GM12878 (cell line): ENCODE data around the gene LST1. TPM values are rescaled to one million over a fixed set of nuclear protein-coding genes. Genes with fewer than 3 reads are reported as not detected.
A peak's percentile ranks its signal among the peaks of the same experiment; 100 is the strongest.

Source experiments
- BACH1 ChIP-seq: fragments of 450-650 bp; IDR thresholded peaks from 2 replicates; pipeline ENCODE4 v1.6.1; 2017; ENCODE audit warnings: mild to moderate bottlenecking, borderline replicate concordance
- EED ChIP-seq: sonication (generic); IDR thresholded peaks from 2 replicates; pipeline ENCODE4 v1.6.1; 2016; ENCODE audit warnings: antibody characterized with exemption, low read depth
- EP300 ChIP-seq, 2 experiments: fragments of 150-350 bp in 1 of 2; IDR thresholded peaks; 2 replicates each; pipeline ENCODE4 v1.6.1; 2011 to 2012; ENCODE audit warnings: low read depth in 2 of 2, low read length in 2 of 2, borderline replicate concordance in 1 of 2, improper control_type of control experiment in 1 of 2, inconsistent platforms in 1 of 2; ENCODE audit not compliant: control insufficient read depth in 1 of 2
- HDGF ChIP-seq: fragments of 450-650 bp; IDR thresholded peaks from 2 replicates; pipeline ENCODE4 v1.6.1; 2016; ENCODE audit warnings: antibody characterized with exemption
- IKZF2 ChIP-seq, 2 experiments: fragments of 450-650 bp; IDR thresholded peaks; 2 replicates each; pipeline ENCODE4 v1.6.1; 2017; ENCODE audit warnings: mild to moderate bottlenecking in 2 of 2, moderate library complexity in 2 of 2
- MXI1 ChIP-seq: fragments of 150-350 bp; IDR thresholded peaks from 2 replicates; pipeline ENCODE4 v1.6.1; 2011; ENCODE audit warnings: low read depth, mild to moderate bottlenecking, inconsistent platforms, low read length, improper control_type of control experiment
- NBN ChIP-seq: fragments of 450-650 bp; IDR thresholded peaks from 2 replicates; pipeline ENCODE4 v1.6.1; 2016
- NFYB ChIP-seq: IDR thresholded peaks from 2 replicates; pipeline ENCODE4 v1.6.1; 2011; ENCODE audit warnings: low read depth, mild to moderate bottlenecking, low read length, improper control_type of control experiment, moderate library complexity; ENCODE audit not compliant: insufficient read depth
- PBX3 ChIP-seq: IDR thresholded peaks from 2 replicates; pipeline ENCODE4 v1.6.1; 2011; ENCODE audit warnings: mild to moderate bottlenecking, low read depth, low read length, moderate library complexity; ENCODE audit not compliant: insufficient replicate concordance
- POU2F2 ChIP-seq: IDR thresholded peaks from 3 replicates; pipeline ENCODE4 v1.6.1; 2011; ENCODE audit warnings: low read depth, mild to moderate bottlenecking, low read length, borderline replicate concordance
- SPI1 ChIP-seq: IDR thresholded peaks from 2 replicates; pipeline ENCODE4 v1.6.1; 2011; ENCODE audit warnings: low read depth, mild to moderate bottlenecking, low read length, moderate library complexity, borderline replicate concordance; ENCODE audit not compliant: insufficient read depth
- SUPT20H ChIP-seq: IDR thresholded peaks from 2 replicates; pipeline ENCODE4 v1.6.1; 2011; ENCODE audit warnings: low read depth, mild to moderate bottlenecking, low read length, moderate library complexity, borderline replicate concordance; ENCODE audit not compliant: control insufficient read depth
- TBL1XR1 ChIP-seq: IDR thresholded peaks from 2 replicates; pipeline ENCODE4 v1.6.1; 2012; ENCODE audit warnings: low read depth, low read length, improper control_type of control experiment
- TCF3 ChIP-seq: IDR thresholded peaks from 2 replicates; pipeline ENCODE4 v1.6.1; 2012; ENCODE audit warnings: low read depth, mild to moderate bottlenecking, low read length, borderline replicate concordance; ENCODE audit not compliant: insufficient read depth
- ZBED1 ChIP-seq: IDR thresholded peaks from 2 replicates; pipeline ENCODE4 v1.6.1; 2016; ENCODE audit warnings: borderline replicate concordance
- ZNF207 ChIP-seq: fragments of 450-650 bp; IDR thresholded peaks from 2 replicates; pipeline ENCODE4 v1.6.1; 2014; ENCODE audit warnings: antibody characterized with exemption, mild to moderate bottlenecking, borderline replicate concordance
- ZNF592 ChIP-seq: fragments of 450-650 bp; IDR thresholded peaks from 2 replicates; pipeline ENCODE4 v1.6.1; 2017; ENCODE audit warnings: mild to moderate bottlenecking, moderate library complexity
- polyA plus RNA-seq, 11 experiments: library from polyadenylated mRNA; depleted of rRNA in 4 of 11; unstranded in 6 of 11; stranded (reverse) in 5 of 11; fragments of >200 nt; fragmentation: Nextera tagmentation in 4 of 11; fragmentation: Illumina TruSeq in 1 of 11; extraction: Ambion mirVana in 4 of 11; extraction: Trizol in 1 of 11; gene quantifications; 1 replicate in 1 of 11; 2 replicates in 10 of 11; pipeline versions ENCODE4 v1.2.1 to v1.2.3, GENCODE V29; 2011 to 2016; ENCODE audit warnings: inconsistent platforms in 2 of 11, missing spikeins in 2 of 11, low read depth in 1 of 11
- total RNA-seq, 4 experiments: library from RNA; depleted of rRNA in 3 of 4; stranded (reverse); fragments of >200 nt in 3 of 4; fragmentation: Illumina TruSeq in 1 of 4; extraction: Trizol in 1 of 4; gene quantifications; 2 replicates each; pipeline versions ENCODE4 v1.2.1 to v1.2.3, GENCODE V29; 2013 to 2021
- TF ChIP-seq, protein P1 (sequence below): IDR thresholded peaks from 2 replicates; pipeline ENCODE4 v1.6.1; 2012; ENCODE audit warnings: improper control_type of control experiment, low read depth, low read length; ENCODE audit not compliant: insufficient replicate concordance

Gene LST1
- total and polyA plus RNA-seq, 10 of the 15 experiments (the other 5 are each of a cell fraction or from before 2014, with no cell fraction given) = 4.1 to 35.5 (median 16.4) TPM

DNA sequence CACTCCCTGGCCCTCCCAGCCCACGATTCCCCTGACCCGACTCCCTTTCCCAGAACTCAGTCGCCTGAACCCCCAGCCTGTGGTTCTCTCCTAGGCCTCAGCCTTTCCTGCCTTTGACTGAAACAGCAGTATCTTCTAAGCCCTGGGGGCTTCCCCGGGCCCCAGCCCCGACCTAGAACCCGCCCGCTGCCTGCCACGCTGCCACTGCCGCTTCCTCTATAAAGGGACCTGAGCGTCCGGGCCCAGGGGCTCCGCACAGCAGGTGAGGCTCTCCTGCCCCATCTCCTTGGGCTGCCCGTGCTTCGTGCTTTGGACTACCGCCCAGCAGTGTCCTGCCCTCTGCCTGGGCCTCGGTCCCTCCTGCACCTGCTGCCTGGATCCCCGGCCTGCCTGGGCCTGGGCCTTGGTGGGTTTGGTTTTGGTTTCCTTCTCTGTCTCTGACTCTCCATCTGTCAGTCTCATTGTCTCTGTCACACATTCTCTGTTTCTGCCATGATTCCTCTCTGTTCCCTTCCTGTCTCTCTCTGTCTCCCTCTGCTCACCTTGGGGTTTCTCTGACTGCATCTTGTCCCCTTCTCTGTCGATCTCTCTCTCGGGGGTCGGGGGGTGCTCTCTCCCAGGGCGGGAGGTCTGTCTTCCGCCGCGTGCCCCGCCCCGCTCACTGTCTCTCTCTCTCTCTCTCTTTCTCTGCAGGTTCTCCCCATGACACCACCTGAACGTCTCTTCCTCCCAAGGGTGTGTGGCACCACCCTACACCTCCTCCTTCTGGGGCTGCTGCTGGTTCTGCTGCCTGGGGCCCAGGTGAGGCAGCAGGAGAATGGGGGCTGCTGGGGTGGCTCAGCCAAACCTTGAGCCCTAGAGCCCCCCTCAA lies 13.8 kb upstream of the LST1 start, which contains the start of gene LTA (continued):
- TF ChIP-seq PBX3 = peak; percentile 63
- TF ChIP-seq NFYB = no peak
- TF ChIP-seq, protein P1, sequence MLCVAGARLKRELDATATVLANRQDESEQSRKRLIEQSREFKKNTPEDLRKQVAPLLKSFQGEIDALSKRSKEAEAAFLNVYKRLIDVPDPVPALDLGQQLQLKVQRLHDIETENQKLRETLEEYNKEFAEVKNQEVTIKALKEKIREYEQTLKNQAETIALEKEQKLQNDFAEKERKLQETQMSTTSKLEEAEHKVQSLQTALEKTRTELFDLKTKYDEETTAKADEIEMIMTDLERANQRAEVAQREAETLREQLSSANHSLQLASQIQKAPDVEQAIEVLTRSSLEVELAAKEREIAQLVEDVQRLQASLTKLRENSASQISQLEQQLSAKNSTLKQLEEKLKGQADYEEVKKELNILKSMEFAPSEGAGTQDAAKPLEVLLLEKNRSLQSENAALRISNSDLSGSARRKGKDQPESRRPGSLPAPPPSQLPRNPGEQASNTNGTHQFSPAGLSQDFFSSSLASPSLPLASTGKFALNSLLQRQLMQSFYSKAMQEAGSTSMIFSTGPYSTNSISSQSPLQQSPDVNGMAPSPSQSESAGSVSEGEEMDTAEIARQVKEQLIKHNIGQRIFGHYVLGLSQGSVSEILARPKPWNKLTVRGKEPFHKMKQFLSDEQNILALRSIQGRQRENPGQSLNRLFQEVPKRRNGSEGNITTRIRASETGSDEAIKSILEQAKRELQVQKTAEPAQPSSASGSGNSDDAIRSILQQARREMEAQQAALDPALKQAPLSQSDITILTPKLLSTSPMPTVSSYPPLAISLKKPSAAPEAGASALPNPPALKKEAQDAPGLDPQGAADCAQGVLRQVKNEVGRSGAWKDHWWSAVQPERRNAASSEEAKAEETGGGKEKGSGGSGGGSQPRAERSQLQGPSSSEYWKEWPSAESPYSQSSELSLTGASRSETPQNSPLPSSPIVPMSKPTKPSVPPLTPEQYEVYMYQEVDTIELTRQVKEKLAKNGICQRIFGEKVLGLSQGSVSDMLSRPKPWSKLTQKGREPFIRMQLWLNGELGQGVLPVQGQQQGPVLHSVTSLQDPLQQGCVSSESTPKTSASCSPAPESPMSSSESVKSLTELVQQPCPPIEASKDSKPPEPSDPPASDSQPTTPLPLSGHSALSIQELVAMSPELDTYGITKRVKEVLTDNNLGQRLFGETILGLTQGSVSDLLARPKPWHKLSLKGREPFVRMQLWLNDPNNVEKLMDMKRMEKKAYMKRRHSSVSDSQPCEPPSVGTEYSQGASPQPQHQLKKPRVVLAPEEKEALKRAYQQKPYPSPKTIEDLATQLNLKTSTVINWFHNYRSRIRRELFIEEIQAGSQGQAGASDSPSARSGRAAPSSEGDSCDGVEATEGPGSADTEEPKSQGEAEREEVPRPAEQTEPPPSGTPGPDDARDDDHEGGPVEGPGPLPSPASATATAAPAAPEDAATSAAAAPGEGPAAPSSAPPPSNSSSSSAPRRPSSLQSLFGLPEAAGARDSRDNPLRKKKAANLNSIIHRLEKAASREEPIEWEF = no peak
- peak; percentile 64; the same call in 1 of the 2 replicates for TF ChIP-seq MXI1
- TF ChIP-seq ZBED1 = 0 out of 2 replicates have a peak, but pooled peaks have one; percentile 40
- peak; percentile 71 for TF ChIP-seq EED
- no peak for TF ChIP-seq SPI1
- no peak for TF ChIP-seq ZNF592
- peak; percentile 82 for TF ChIP-seq HDGF
- no peak for TF ChIP-seq BACH1
- peak in 1 of 2 experiments; percentile 71 for TF ChIP-seq IKZF2 (IDR thresholded peaks at IDR 0.05)
- TF ChIP-seq NBN = peak; percentile 91
- peak; percentile 21; the same call in 1 of the 3 replicates for TF ChIP-seq POU2F2
- TF ChIP-seq ZNF207 = peak; percentile 78; the same call in 1 of the 2 replicates
- 0 out of 4 replicates have a peak, but pooled peaks of 1 of the 2 experiments have one; percentile 8 for TF ChIP-seq EP300 (IDR thresholded peaks at IDR 0.05; ENCODE audit: borderline replicate concordance in 1 of 2, control insufficient read depth in 1 of 2, low read depth in 2 of 2, low read length in 2 of 2)
- peak; percentile 74; the same call in 1 of the 2 replicates for TF ChIP-seq TBL1XR1
- TF ChIP-seq SUPT20H = no peak
- peak; percentile 83 for TF ChIP-seq TCF3
